Activated CD4-positive, alpha-beta T cell treated with anti-CD3 and anti-CD28 coated beads, Interleukin-2, Interleukin-6, amounts not matched to agents 100 ng/mL and 50 ng/mL, durations not matched to agents 16 hours and 8 hours (primary cell): ENCODE results near the gene WFDC8.
"Not testable (repeated sequence)": the region's sequence is repeated elsewhere in the genome, so short reads cannot be mapped to it uniquely, and the experiment has no call there.

ENCODE experiments used
- DNase-seq: peaks from one replicate; pipeline ENCODE4 v3.0.0-alpha.2; 2020

Gene WFDC8

DNA sequence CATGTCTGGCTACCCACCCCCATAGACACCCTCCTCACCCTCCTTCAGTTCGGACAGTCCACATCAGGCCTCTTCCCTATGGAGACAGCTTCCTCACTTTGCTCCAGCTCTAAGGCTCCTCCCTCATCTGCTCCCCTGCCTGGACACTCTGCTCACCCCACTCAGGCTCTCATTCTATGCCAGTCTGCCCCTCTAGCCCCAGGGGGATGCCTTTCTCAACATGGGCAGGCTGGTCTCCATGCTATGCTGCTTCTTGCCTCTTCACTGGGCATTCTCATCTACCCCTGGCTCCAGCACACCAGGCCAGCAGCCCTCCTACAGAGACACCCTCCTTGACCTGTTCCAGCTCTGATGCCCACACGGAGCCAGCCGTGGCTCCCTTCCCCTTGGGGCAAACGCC lies at the start of gene WFDC8:
Gene WFDC8, minus strand, starts transcription at position 101 of the 400 bp plus-strand sequence. Its CDS starts 37 bp downstream, at position 64.
- no peak for DNase-seq

DNA sequence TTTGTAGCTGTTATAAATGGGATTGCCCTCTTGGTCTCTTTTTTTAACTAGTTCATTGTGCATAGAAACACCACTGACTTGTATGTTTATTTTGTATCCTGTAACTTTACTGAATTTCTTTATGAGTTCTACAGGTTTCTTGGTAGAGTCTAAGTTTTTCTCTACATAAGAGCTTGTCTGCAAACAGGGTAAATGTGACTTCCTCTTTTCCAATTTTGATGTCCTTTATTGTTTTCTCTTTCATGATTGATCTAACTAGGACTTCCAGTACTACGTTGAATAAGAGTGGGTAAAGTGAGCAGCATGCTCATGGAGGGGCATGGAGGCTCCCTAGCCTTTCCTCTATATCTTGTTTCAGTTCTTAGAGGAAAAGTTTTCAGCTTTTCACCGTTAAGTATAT lies 47.5 kb upstream of the WFDC8 start:
- no peak for DNase-seq

DNA sequence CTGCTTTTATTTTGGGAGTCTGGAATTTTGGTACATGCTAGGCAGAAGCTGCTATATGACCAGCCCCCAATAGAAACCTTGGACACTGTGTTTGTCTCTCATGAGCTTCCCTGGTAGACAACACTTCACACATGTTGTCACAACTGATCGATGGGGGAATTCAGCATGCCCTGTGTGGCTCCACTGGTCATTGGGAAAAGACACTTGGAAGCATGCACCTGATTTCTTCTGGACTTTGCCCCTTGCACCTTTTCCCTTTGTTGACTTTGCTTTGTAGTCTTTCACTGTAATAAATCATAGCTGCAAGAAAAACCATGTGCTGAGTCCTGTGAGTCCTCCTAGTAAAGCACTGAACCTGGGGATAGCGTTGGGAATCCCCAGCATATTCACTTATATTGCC lies 42.5 kb upstream of the WFDC8 start:
- no peak for DNase-seq

DNA sequence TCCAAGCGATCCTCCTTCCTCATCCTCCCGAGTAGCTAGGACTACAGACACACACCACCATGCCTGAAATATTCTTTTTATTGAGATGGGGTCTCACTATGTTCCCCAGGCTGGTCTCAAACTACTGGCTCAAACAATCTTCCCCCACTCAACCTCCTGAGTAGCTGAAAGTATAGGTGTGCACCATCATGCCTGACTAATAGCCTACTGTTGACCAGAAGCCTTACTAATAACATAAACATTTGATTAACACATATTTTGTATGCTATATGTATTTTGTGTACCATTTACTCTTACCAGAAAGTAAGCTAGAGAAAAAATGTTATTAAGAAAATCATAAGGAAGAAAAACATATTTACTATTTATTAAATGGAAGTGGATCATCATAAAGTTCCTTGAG lies 38.5 kb upstream of the WFDC8 start:
- DNase-seq = no peak

DNA sequence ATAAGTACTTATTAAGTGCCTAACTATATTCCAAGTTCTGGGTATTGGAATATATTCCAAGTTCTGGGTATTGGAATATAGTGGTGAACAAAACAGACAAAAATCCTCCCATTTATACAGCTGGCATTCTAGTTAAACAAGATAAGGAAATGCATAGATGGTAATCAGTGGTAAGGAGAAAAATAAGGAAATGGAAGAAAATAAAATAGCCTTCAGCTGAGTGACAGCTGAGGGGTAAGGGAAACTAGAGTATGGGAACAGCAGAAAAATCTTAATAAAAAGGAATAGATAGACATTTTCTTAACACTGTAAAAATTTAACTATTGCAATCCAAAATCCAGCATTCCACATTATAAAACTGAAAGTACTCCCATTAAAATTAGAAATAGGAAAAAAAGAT lies 33.2 kb upstream of the WFDC8 start:
- DNase-seq = no peak

DNA sequence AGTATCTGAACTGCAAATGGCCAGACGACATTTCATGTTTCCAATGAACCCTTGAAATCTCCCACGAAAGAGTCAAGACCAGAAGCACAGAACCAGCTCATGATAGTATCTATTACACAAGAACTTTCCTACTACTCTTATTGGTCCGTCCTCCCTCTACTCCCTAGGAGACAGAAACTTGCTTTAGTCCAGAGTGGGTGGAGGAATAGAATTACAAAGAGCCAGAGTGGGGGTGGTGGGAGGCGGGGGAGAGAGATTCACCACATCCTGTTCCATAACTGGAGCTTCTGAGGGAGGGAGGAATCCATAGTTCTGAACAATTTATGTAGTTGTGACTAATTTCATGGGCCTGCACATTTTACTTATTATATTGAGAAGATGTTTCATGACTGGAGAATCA lies 32.0 kb upstream of the WFDC8 start:
- DNase-seq = peak; percentile 47

DNA sequence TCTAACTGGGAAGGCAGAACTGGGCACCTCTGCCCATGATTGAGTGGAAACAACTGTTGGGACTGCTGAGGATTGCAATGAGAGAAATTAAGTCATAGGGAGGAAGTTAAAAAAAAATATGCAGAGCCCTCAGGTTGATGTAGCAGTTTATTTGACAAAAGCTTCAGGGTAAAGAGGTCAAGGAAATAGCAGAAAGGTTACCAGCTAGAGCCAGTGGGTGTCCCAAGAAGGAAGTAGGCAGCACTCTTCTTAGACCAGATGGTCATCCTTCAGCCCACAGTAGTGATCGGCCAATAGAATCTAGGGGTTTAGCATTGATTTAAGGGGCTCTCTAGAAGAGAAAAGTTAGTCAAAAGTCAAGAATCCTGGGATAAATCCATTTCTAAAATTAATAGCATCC lies 28.7 kb upstream of the WFDC8 start:
- no peak for DNase-seq

DNA sequence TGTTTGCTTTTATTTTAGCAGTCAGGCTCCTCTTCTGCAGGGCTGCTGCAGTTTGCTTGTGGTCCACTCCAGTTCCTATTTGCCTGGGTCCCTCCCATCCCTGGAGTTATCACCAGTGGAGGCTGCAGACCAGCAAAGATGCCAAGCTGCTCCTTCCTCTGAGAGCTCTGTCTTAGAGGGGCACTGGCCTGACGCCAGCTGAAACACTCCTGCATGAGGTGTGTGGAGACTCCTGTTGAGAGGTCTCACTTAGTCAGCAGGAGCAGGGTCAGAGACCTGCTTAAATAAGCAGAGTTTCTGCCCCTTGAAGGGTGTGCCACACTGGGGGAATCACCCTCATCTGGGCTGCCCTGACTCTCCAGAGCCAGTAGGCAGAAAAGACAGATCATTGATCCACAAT lies 16.2 kb upstream of the WFDC8 start:
- DNase-seq = no peak

DNA sequence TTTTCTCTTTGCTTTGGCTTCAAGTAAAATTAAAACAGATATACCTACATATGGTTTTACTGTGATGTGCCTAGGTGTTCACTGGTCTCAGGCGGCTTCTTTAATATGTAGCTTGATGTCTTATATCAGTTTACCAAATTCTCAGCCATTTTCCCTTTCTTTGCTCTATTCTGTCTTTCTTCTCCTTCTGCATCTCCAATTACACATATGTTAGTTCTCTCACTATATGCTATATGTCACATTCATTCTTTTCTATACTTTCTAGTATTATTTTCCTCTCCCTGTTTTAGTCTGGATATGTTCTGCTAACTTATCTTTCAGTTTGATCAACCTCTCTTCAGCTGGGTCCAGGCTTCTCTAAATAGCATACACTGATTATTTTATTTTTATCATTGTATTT lies 14.4 kb upstream of the WFDC8 start:
- no peak for DNase-seq

DNA sequence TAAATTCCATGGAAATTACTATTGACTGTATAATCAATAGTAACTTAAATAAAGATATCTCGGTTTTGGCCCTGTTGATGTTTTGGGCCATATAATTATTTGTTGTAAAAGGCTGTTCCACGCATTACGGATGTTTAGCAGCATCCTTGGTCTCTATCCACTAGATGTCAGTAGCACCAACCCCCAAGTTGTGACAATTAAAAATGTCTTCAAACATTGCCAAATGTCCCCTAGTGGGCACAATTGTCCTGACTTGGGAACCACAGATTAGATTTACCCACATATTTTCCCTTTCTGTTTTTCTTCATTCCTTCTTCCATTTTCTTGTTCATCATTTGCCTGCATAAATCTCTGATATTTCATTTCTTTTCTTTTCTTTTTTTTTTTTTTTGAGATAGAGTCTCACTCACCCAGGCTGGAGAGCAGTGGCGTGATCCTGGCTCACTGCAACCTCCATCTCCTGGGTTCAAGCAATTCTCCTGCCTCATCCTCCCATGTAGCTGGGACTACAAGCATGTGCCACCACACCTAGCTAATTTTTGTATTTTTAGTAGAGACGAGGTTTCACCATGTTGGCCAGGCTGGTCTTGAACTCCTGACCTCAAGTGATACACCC lies 13.6 kb upstream of the WFDC8 start:
- peak; percentile 64 for DNase-seq

DNA sequence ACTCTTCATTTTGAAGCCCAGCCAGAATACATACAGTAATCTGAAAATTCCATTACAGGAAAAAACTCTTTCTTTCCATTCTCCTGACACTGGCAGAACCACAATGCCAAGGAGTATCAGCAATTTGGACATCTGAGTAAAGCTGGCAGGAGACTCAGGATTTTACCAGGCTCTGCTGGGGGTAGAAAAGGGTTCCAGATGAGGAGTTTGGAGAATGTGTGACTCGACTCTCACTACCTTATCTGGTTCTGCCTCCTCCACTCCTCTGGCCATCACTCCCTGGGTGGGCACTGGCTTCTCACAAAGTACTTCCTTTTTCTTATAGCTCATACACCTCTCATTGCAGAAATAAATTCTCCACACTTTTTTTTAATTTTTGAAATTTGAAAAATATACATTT lies 10.6 kb upstream of the WFDC8 start:
- DNase-seq = no peak

DNA sequence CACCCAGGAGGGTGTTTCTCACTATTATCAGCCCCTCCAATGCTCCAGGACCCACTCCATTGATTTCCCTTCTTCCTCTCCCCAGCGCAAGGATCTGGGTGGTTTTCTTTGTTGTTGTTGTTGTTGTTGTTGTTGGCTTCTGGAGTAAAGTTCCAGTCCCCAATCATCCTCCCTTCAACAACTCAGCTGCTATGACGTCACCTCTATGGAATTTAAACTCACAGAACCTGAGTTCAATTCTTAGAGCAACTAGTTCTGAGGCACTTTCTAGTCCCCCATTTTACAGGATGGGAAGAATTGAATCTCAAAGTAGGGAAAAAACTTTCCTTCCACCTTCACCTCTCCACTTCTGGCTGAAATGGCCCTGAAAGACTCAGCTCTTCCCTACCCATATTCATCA lies 9.7 kb upstream of the WFDC8 start:
- DNase-seq = no peak

DNA sequence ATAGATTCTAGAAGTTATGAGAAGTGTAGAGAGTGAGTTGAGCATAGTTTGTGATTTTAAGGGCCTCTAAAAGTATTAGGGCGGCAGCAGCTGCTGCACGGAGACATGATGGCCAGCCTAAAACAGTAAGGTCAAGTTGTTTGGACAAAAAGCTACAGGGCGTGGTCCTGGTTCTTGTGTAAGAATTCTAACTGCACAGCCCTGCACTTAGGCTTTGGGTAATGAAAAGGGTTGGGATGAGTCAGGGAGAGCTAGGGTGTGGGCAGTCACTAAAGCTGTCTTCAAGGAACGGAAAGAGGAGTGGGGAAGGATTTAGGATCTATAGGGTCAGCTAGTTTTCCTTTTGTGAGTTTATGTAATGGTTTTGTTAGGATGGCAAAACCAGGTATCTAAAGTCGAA lies 6.9 kb upstream of the WFDC8 start:
- not testable (repeated sequence) for DNase-seq

DNA sequence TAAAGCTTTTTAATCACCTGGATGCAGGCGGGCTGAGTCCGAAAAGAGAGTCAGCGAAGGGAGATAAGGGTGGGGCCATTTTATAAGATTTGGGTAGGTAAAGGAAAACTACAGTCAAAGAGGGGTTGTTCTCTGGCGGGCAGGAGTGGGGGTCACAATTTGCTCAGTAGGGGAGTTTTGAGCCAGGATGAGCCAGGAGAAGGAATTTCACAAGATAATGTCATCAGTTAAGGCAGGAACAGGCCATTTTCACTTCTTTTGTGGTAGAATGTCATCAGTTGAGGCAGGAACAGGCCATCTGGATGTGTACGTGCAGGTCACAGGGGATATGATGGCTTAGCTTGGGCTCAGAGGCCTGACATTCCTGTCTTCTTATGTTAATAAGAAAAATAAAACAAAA lies 5.2 kb upstream of the WFDC8 start:
- not testable (repeated sequence) for DNase-seq

DNA sequence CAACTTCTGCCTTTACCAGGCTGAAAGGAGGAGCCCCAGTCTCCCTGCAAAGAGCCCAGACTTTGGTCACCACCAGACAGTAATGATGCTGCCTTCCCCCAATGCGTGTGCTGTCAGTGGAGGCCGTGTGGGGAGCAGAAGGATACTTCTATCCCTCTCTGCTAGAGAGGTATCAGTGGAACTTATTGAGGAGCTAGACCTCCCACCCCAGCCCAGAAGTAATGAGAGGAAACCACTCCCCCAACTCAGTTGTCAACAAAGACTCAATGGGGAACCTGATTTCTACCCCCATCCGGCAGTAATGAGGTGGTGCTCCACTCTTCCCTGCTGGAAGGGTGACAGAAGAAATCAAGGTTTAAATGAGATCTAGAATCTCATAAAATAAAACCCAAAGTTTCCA lies 4.4 kb upstream of the WFDC8 start:
- DNase-seq = no peak

DNA sequence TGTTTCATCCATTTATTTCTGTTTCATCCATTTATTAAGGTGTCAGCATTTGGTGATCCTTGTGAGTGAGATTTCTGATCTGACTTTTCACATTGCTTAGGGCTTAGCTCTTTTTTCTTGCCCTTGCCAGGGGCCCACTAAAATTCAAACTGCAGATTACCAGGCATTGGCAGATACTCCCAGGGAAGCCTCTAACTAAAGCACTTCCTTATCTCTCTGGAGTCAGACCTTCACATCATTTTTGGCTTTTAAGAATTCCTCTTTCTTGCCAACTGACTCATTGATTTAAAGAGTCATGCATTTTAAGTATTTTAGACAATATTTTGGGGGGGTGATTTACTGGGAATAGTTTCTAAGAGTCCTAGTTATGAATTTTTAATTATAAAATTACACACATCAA lies 2.6 kb upstream of the WFDC8 start:
- no peak for DNase-seq

DNA sequence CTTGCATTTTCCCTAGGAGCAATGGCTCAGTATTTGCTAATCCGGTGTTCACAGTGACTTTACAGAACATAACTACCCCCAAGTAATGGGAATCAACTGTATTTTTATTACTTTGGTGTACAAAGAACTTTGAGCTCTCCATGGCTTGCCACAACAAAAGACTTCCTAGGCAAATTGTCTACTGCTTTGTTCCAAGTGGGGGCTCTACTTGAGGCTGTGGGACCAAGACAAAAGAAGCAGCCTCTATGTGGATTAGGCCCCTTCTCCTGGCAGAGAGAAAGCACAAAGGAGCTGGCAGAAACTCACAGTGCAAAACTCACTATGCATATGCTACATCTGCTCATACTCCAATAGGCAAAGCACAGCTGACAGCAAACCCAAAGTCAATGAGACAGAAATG lies 853 bp downstream of the WFDC8 start:
- no peak for DNase-seq

DNA sequence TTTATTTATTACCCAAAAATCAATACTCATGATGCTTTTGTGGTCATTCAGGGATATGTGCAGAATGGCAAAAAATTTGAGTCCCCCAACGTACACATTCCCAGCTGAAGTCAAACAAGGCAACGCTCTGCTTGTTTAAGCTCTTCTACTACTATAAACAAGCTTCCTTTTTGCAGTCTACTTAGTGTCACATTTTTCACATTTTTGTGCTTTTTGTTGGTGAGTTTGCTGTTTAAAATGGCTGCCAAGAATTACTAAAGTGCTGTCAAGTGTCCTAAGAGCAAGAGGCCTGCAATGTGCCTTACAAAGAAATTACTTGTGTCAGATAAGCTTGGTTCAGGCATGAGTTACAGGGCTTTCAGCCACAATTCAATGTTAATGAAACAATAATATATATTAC lies 2.1 kb downstream of the WFDC8 start:
- no peak for DNase-seq

DNA sequence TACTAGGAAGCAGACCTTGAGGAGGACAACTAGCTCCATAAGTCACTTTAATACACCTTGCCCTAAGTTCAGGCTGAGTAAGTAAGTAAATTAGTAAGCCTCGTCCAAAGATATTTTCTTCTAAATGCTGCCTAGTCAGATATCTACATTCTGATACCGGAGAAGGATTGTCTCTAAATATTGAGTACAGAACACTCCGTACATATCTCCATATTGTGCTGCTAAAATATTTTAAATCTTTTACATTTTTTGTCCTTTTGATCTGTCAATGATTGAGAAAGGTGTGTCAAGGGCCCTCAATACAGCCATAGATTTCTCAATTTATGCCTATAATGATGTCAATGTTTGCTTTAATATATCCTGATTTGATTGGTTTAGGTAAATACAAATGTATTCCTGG lies 3.2 kb downstream of the WFDC8 start:
- no peak for DNase-seq

DNA sequence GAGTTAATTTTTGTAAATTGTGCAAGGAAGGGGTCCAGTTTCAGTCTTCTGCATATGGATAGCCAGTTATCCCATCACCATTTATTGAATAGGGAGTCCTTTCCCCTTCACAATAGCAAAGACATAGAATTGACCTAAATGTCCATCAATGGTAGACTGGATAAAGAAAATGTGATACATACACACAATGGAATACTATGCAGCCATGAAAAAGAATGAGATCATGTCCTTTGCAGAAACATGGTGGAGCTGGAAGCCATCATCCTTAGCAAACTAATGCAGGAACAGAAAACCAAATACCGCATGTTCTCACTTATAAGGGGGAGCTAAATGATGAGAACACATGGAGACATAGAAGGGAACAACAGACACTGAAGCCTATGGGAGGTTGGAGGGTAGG lies 9.4 kb downstream of the WFDC8 start:
- DNase-seq = not testable (repeated sequence)

DNA sequence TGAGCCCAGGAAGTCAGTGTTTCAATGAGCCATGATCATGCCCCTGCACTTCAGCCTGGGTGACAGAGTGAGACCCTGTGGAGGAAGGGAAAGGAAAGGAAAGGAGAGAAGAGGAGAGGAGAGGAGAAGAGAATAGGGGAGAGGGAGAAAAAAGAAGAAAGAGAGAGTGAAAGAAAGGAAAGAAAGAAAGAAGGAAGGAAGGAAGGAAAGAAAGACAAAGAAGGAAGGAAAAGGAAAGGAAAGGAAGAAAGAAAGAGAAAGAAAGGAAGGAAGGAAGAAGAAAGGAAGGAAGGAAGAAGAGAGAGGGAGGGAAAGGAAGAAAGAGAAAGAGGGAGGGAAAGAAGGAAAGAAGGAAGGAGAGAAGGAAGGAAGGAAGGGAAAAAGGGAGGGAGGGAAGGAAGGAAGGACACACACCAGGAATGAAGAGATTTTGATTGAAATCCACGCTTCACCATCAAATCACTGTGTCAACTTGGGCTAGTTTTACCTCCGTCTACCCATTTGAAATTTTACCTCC lies 14.3 kb downstream of the WFDC8 start:
- DNase-seq = no peak

DNA sequence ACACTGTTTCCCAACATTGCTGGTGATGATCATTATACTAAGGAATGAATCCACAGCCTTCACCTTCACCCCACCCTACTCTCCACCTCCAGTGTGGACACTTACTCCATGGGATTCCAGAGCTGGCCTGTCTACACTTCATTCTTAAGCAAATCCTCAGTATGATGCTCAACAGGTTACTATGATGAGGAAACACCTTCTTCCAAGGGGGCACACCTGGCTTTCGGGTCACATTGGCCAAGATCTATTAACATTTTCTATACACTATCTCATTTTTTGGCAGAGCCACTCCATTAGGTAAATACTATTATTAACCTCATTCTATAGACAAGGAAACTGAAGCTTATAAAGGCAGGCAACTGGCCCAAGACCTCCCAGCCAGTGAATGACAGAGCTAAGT lies 23.9 kb downstream of the WFDC8 start:
- DNase-seq = no peak

DNA sequence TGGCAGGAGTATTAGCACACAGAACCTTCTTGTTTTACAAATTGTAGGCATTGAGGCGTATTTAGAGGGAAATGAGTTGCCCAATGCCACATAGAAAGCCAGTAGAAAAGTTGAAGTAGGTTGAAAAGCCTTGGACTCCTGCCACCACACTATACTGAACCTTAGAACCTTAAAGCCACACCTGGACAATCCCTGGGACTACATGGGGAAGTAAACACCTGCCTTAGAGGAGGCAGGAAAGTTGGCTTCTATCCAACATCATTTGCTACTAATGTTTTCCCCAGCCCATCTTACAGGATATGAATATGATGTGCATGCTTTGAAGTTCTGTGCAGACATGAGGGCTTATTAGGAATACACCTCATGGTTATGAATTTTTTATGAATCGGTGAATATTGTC lies 26.6 kb downstream of the WFDC8 start:
- no peak for DNase-seq

DNA sequence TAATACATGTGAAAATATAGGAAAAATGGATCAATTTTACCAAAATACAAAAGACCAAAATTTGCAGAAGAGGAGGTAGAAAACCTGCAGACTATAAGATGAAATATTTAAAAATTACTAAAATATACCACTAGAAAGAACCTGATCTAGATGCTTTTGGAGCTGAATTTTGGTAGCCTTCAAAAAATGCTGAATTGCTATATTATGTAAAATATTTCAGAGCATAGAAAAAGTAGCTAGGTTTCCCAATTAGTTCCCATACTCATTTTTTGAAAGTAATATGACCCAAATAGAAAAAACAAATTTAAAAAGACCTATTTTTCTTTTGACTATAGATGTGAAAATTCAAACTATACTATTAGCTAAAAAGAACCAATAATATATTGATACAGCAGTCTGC lies 28.3 kb downstream of the WFDC8 start:
- no peak for DNase-seq

DNA sequence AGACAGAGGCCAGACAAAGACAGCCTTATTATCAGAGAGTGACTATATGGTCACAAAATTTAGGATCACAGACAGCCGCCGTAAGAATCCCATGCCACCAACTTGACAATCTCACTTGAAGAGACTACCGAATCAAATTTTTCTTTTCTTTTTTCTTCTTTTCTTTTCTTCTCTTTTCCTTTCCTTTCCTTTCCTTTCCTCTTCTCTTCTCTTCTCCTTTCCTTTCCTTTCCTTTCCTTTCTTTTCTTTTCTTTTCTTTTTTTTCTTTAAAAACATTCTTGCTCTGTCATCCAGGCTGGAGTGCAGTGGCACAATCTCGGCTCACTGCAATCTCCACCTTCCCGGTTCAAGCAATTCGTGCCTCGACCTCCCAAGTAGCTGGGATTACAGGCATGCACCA lies 30.7 kb downstream of the WFDC8 start:
- DNase-seq = no peak
